GM12892 (cell line): ENCODE results near the gene CFAP47.

Experiments
- POLR2AphosphoS5 ChIP-seq: IDR thresholded peaks from 2 replicates; pipeline ENCODE4 v1.6.1; 2011; ENCODE audit warnings: low read depth, low read length, control low read depth
- TAF1 ChIP-seq: IDR thresholded peaks from 2 replicates; pipeline ENCODE4 v1.6.1; 2011; ENCODE audit warnings: low read depth, mild to moderate bottlenecking, control low read depth, low read length, borderline replicate concordance

- TF ChIP-seq POLR2AphosphoS5 (no peak), TAF1 (no peak)
Measured at GRCh38 chrX:36364262-36364661, 444.7 kb downstream of the CFAP47 start.
